ENCODE data around the gene IL27RA. TPM values are rescaled to one million over a fixed set of nuclear protein-coding genes. Genes with fewer than 3 reads are reported as not detected.

IL27RA gene
- total RNA-seq, result 4.7 and 14.1 TPM in 2 replicates

GRCh38 chr19:14031719-14032480 lies at the start of gene IL27RA:
Gene IL27RA, plus strand, starts transcription at chr19:14031762. Its CDS starts 111 bp downstream, at chr19:14031873.
- peak; percentile 21 for DNase-seq (ENCODE audit: low read depth)

GRCh38 chr19:13981988-13982501 lies 49.5 kb upstream of the IL27RA start:
- no peak for DNase-seq (ENCODE audit: low read depth)

GRCh38 chr19:13982773-13983172 lies 48.8 kb upstream of the IL27RA start:
- DNase-seq (ENCODE audit: low read depth), result no peak

- DNase-seq (ENCODE audit: low read depth), result no peak
Observed at GRCh38 chr19:13983213-13983889, 48.2 kb upstream of the IL27RA start.

GRCh38 chr19:13984186-13984585 lies 47.4 kb upstream of the IL27RA start:
- DNase-seq (ENCODE audit: low read depth), result no peak

- no peak for DNase-seq (ENCODE audit: low read depth)
Observed at GRCh38 chr19:13984875-13985741, 46.5 kb upstream of the IL27RA start.

GRCh38 chr19:13985771-13986347 lies 45.7 kb upstream of the IL27RA start:
- no peak for DNase-seq (ENCODE audit: low read depth)

- DNase-seq (ENCODE audit: low read depth), result peak; percentile 38
Observed at GRCh38 chr19:13986348-13986904, 45.1 kb upstream of the IL27RA start.

GRCh38 chr19:13987101-13987890 lies 44.3 kb upstream of the IL27RA start:
- no peak for DNase-seq (ENCODE audit: low read depth)

GRCh38 chr19:13989487-13989886 lies 42.1 kb upstream of the IL27RA start:
- no peak for DNase-seq (ENCODE audit: low read depth)

- DNase-seq (ENCODE audit: low read depth), result no peak
Observed at GRCh38 chr19:13990085-13990484, 41.5 kb upstream of the IL27RA start.

- no peak for DNase-seq (ENCODE audit: low read depth)
Observed at GRCh38 chr19:13992025-13992424, 39.5 kb upstream of the IL27RA start.

- DNase-seq (ENCODE audit: low read depth), result no peak
Observed at GRCh38 chr19:13993590-13994300, 37.8 kb upstream of the IL27RA start.

- DNase-seq (ENCODE audit: low read depth), result no peak
Observed at GRCh38 chr19:13995017-13995728, 36.4 kb upstream of the IL27RA start.

- DNase-seq (ENCODE audit: low read depth), result no peak
Observed at GRCh38 chr19:13995878-13996765, 35.4 kb upstream of the IL27RA start.

- DNase-seq (ENCODE audit: low read depth), result no peak
Observed at GRCh38 chr19:13996928-13997630, 34.5 kb upstream of the IL27RA start.

- DNase-seq (ENCODE audit: low read depth), result no peak
Observed at GRCh38 chr19:13997631-13997962, 34.0 kb upstream of the IL27RA start.

GRCh38 chr19:13998426-13998825 lies 33.1 kb upstream of the IL27RA start:
- DNase-seq (ENCODE audit: low read depth), result no peak
